Ureter (tissue), 1 donor: ENCODE results near the gene FCHSD1. TPM values are rescaled to one million over a fixed set of nuclear protein-coding genes. Genes with fewer than 3 reads are reported as not detected.
"Not testable (repeated sequence)": the region's sequence is repeated elsewhere in the genome, so short reads cannot be mapped to it uniquely, and the experiment has no call there.

Experiments used
- DNase-seq: peaks from one replicate; pipeline ENCODE4 v3.0.0-alpha.2; 2020; ENCODE audit warnings: low spot score
- total RNA-seq: library from RNA; stranded (reverse); gene quantifications from one replicate; pipeline ENCODE4 v1.2.4, GENCODE V29; 2023
- donor health status: DM: yes; HTN: yes; CAD: no.

The FCHSD1 gene
- total RNA-seq, 1 donor from 2014 or later: 33.5 TPM

DNA sequence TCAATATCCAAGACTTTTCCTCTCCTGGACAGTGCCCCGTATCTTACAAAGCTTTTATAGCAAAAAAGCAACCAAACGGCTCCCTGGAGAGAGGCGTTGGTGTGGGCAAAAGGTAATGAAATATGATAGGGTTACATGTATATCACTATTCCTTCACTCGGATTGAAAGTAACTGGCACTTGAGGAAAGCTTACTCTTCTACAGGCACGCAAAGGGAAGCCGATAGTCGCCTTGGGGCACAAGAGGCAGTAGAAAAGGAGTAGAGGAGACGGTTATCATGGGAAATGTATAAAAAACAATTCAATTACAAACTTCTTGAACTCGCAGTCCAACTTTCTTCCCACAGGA lies 33.6 kb downstream of the FCHSD1 start:
- no peak for DNase-seq

DNA sequence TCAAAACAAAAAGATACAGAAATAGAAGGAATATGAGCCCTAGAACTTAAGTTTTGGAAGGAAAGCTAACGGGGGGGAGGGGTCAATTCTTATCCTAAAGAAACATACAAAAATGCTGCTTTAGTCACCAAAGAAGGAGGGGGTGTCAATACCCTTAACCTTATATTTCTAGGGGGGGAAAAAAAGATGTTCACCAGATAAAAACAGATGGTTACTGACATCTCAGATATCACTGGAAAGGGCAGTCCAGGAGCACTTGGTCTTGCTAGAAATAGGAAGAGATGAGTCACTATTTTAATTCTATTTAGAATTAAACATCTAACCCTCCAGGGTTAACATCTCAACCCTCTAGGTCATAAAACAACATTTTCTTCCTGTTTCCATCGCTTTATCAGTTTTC lies 34.1 kb downstream of the FCHSD1 start:
- DNase-seq: no peak

GRCh38 chr5:141615991-141616720 lies 35.1 kb downstream of the FCHSD1 start:
- DNase-seq: no peak

DNA sequence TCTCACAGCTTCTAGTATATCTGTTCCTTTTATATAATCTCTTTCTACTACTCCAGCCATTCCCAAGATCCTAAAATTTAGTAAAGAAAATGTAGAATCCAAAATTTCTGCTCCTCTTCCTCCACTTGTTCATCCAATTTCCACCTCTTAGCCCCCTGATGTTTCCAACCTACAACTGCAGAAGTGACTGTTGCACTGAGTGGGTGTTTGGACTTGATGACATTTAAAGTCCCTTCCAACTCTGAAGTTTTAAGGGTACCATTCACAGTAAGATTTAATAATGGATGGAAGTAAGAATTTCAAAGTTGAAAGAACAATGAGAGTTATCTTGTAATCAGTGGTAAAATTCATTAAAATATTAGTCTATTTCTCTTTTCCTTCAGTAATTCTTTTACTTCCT lies 37.9 kb downstream of the FCHSD1 start:
- no peak for DNase-seq

DNA sequence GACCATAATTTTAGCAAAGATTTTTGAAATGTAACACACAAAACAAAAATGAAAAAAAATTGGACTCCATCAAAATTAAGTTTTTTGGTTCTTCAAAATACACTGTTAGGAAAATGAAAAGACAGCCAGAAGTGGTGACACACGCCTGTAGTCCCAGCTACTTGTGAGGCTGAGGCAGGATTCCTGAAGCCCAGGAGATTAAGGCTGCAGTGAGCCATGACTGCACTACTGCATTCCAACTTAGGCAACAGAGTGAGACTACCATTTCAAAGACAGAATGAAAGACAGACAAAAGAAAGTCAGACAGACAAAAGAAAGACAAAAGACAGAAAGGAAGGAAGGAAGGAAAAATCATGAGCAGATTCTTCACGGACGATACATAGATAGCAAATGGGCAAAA lies 39.9 kb downstream of the FCHSD1 start:
- no peak for DNase-seq

DNA sequence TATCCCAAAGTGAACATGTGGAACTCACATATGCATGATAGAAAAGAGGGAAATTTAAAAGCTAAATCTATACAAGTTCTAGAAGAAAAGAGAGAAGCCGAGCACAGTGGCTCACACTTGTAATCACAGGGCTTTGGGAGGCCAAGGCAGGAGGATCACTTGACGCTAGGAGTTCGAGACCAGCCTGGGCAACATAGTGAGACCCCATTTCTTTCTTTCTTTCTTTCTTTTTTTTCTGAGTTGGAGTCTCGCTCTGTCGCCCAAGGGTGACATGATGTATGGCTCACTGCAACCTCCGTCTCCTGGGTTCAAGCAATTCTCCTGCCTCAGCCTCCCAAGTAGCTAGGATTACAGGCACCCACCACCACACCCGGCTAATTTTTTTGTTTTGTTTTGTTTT lies 41.3 kb downstream of the FCHSD1 start:
- not testable (repeated sequence) for DNase-seq

- no peak for DNase-seq
Measured at GRCh38 chr5:141609044-141609443, 42.2 kb downstream of the FCHSD1 start.

GRCh38 chr5:141608557-141608956 lies 42.7 kb downstream of the FCHSD1 start:
- DNase-seq: no peak

DNA sequence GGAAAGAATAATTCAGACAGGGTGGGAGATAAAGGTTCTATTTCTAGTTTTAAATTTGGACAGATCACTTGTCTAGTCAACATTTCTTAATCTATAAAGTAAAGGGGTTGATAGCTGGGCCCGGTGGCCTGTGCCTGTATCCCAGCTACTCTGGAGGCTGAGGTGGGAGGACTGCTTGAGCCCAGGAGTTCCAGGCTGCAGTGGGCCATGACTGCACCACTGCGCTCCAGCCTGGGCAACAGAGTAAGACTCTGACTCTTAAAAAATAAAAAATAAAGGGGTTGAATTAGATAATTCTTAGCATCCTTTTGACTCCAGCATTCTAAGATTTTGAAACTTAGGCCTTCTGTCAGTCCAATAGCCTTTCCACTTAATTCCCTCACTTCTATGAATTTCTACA lies 43.2 kb downstream of the FCHSD1 start:
- DNase-seq: no peak

DNA sequence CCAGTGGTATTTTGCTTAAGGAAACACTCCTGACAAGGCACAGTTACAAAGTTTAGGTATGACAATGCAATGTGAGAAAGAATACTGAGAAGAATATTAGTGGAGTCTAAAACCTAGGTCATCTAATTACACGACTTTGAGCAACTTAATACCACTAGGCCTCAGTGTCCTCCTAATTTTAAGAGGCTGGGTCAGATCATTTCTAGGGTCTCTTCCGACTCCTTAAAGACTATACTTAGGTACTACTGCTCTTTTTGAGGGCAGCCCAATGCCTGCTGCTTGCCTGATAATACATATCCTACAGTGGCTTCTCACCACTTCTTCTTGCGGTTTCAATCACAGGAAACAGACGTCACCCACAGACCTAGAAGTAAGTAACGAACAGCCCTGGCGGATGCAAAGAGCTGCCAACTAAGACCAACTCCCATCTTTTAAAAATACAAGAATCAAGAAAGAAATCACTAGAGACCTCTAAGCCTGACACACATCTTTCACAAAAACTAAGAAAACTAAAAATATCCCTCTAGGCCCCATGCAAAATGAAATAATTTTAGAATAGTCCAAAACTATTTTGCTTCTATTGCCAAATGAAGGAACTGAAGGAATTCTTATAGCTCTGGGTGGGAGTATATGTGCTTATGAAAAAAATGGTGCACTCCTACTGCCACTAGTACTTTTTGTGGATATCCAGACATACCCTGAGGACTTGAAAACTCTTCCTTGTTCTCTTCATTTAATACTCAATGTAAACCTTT lies 45.5 kb downstream of the FCHSD1 start:
- no peak for DNase-seq

DNA sequence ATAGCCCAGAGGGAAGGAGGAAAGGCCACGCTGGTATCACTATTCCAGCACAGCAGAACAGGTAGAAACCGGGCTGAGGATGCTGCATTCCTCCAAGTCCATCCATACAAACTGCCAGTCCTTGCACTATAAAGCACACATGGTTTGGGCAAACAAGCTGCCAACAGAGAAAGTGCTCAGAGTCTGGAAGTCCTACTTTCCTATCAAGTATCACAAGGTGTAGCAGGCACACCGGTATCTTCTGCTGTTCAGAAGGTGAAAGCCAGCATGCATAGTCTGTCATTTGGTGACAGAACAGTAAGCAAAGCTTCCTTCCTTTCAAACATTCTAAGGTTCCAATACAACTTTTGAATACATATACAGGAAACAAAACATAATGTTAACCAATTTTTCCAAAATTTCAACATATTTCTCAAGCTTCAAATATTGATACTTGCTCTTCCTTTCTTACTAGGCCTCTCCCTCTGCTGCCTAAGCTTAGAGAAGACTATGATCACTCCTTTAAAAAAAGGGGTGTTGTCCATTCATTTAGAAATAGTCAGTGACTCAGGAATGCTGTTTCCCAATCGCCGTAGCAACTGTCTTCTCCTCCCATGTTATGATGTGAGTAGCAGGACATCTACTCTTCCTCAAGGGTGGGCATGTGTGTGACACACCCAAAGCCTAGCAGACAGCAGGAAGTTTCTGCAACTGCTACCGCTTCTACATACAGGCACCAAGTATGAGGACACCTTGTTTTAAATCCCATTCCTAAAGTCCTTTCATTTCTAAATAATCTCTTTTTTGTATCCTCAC lies 47.1 kb downstream of the FCHSD1 start:
- peak; percentile 52 for DNase-seq

GRCh38 chr5:141602606-141603005 lies 48.6 kb downstream of the FCHSD1 start:
- DNase-seq: no peak

DNA sequence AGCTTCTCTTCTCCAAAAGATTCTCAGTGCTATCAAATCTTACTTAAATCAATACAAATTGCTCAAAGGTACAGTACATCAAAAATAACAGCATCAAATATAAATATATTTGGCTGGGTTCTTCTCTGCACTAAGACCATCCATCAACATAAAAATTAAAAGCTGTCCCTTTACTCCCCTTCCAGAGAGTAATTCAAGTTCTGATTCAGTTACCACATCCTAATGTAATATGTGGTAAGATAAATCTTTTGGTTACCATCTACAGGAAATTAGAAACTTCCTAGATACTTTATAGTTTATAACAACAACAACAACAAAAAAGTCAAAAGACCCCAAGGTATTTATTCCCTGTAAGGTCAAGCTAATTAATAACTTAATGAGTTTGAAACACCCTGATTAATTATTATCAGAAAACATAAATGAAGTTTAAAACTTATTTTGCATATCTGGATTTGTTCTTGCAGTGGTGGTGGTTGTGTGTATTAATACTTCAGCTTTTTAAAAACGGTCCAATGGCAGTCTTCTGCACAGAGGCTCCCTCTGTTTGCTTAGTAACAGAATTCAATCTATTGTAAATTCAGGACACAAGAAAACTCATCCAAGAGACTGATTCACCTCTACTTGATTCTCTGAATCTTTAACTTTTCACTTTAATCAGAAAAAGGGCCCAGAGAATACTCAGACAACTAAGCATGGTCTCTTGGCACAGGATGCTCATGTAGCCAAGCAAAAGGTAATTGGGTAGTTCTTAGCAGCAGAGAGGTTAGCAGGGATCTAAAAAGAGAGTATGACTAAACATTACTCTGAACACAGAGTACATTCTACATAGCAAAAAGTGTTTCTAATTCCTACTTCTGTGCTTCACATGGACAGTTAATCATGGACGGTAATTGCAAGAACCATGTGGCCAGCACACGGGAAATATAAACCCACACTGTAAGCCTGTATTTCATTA lies 52.5 kb downstream of the FCHSD1 start:
- DNase-seq: no peak

DNA sequence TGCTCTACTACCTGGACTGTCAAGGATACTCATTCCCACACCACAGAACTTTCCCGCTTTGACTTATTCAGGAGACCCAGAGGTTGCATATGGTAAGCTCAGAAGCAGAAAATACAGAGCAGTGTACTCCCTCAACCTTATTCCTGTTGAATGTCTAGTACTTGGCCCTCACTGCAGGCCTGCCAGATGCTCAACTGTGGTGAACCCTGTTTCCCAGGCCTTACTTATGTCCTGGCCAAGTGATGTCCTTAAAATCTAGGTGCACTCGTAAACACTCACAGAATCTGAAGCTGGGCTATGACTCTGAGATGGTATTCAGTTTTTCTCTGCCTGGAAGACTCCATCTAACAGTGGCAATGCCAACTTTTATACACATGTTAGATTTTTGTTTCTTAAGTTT lies 53.4 kb downstream of the FCHSD1 start:
- DNase-seq: no peak

DNA sequence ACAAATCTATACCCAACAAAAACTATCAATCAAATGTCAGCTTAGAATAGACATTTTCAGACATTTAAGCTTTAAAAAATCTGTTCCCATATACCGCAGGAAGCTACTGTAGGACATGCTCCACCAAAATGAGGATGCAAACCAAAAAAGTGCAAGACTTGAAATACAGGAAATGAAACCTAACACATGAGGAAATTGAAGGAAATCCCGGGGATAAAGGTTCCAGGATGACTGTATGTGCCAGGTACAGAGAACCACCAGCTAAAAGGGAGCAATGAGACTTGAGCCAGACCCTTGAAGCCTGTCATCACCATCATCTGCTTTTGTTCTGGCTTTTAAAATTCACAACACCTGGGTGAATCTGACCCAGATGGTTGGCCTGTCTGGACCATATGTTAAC lies 53.8 kb downstream of the FCHSD1 start:
- no peak for DNase-seq

DNA sequence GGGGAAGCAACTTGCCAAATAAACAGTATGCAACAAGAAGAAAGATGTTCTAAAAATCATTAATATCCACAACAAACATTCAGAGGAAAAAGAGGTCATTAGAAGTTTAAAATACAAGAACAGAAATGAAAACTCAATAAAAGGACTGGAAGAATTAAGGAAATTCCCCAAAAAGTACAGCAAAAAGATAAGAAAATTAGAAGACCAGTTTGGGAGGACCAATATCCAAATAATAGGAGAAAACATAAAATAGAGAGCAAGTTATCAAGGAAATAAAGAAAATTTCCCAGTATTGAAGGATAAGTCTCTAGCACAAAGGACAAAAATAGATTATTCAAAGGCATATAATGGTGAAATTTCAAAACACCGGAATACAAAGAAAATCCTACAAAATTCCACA lies 54.4 kb downstream of the FCHSD1 start:
- no peak for DNase-seq

DNA sequence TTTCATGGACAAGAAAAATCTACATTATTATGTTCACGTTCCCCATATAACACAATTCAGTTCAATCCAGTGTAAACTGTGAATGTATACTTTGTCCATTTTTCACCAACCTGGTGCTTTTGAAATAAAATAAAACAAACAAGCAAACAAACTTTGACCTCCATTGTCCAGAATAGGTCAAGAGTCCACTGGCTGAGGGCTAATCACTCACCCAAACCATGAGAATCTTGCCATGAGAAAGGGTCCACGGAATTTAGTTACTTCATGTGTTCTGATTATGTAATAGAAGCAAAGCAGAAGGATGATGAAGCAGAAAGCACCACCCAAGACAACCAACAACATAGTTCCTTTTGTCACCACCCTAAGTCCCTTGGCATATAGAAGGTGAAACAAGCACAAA lies 61.1 kb downstream of the FCHSD1 start:
- DNase-seq: no peak
